SKM-1 treated with dmso at 0.1 percent for 144 hours (cell line): ENCODE results near the gene NOS2.
A peak's percentile ranks its signal among the peaks of the same experiment; 100 is the strongest.
"Not testable (repeated sequence)": the region's sequence is repeated elsewhere in the genome, so short reads cannot be mapped to it uniquely, and the experiment has no call there.

Experiments
- DNase-seq: peaks from one replicate; lab custom pipeline; 2025; ENCODE audit not compliant: unreplicated experiment; lab: John Stamatoyannopoulos, UW

NOS2 gene

DNA sequence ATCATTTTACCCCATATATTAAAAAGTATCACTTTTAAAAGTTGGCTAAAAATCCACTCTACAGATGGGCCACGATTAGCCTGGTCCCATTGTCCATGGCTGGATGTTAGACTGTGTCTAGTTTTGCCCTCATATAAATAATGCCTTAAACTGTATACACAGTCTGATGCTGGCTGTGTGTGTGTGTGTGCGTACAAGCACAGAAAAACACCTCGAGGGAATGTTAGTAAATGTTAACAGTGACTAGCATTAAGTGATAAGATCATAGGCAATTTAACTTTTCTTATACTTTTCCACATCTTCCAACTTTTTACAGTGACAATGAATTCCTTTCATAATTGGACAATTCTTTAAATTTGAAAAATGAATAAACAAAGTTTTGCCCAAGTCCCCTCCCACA, 8.2 kb downstream of the NOS2 start:
- DNase-seq = no peak

DNA sequence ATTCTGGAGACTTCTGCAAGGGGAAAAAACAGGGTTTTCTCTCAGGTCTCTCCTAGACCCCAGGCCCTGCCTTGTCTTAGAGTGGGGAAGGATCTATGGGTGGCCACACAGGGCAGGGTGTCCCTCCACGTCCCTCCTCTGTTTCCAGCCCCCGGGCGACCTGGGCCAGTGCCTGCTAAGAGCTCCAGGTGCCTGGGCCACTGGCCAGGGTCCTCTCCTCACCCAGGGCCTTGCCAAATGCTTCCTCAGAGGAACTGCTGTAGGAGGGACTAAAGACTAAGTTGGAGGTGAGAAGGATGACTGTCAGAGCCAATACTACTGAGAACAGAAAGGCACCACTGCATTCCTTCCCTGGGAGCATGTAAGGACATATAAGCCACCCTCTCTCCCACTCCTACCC, 11.4 kb downstream of the NOS2 start:
- DNase-seq = no peak

DNA sequence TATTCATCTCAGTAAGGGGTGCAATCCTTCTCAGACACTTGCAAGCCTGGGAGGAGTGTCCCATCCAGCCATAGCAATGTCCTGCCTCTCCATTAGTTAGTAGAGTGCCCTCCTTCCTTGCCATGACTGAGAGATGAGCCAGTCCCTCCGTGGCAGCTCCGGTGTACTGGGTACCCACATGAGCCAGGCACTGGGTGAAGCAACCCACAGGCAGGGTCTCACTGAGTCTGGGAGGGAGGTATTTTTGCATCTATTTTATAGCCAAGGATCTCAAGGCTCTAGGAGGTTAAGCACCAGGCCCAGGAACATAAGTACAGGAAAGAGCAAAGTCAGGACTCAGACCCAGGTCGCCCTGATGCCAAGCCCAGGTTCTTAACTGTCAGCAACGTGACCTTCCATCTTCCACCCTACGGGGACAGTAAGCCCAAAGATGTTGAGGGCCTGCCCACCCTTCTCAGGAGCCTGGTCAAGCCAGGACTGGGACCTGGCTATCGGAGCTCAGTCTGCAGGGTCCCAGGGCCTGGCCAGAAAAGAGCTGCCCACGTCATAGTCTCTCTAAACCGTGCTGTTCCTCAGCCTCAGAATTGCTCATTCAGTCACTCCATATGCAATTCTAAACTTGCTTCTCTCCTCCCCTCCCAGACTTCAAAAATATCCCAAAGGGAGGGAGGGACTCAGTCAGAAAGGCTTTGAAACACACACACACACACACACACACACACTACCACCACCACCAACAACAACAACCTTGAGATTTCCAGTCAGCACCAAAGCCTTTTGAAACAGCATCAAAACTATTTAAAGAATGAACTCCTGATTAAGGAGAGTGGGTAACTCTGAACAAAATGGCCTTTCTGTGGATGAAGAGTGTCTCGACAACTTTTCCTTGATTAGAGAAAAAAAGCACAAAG, 16.6 kb downstream of the NOS2 start:
- no peak for DNase-seq

DNA sequence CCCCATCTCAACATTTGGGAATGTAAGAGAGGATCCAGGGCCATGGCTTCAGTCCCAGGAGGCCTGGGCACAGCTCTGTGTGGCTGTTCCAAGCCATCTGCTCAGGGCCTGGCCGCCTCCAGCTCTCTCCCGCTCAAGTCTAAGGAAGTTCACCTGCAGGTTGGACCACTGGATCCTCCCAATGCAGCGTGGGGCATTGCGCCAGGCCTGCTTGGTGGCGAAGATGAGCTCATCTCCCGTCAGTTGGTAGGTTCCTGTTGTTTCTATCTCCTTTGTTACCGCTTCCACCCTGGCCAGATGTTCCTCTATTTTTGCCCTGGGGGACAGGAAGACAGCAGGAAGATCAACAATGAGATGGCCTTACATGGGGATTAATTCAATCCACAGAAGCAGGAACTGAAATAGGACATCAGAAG, 17.5 kb downstream of the NOS2 start:
- DNase-seq = peak; percentile 74

DNA sequence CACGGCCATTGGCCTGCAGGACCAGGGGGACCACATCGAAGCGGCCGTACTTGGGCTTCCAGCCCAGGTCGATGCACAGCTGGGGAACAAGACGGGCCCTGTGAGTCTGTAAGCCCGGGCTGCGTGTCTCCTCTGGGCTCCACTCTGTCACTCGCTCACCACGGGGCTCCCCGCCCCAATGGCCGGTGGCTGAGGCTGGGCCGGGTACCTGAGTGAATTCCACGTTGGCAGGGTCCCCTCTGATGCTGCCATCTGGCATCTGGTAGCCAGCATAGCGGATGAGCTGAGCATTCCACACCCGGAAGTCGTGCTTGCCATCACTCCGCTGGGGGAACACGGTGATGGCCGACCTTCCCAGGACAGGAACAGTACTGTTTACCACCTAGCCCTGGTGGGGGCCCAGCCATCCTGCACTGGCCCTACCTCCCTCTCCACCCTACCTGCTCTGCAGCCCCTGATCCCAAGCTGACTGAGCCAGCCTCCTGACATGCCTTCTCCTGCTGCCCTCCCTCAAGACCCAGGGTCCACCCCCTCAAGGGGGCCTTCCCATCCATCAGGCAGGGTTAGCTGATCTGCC, 19.4 kb downstream of the NOS2 start:
- DNase-seq = no peak

DNA sequence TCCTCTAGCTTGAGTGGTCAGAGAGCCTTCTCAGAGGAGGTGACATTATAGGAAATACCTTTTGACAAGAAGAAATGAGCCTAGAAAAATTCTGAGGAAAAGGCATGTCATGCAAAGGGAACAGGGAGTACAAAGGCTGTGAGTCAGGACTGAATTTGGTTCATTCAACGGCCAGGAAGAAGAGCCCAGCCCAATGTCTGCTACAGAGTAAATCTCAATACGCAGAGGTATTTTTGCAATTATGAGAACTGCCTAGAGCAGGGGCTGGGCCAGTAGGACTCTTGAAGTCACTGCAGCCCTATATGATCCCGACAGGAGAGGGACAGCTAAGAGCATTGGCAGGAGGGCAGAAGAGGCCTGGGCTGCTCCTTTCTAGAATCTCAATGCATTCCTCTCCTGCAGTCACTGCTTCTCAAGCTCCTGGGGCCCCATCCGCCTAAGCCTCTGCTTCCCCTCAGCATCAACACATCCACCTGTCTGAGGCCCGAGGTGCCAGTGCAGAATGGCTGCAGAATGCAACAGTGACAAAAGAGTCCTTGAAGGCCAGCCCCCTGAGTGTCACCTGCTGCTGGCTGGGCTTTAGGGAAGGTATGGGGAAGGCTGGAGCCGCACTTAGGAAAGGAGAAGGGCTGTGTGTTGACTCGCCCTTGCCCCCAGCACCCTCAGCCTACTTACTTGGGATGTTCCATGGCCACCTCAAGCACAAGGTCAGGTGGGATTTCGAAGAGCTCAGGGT, 20.1 kb downstream of the NOS2 start:
- DNase-seq = no peak

DNA sequence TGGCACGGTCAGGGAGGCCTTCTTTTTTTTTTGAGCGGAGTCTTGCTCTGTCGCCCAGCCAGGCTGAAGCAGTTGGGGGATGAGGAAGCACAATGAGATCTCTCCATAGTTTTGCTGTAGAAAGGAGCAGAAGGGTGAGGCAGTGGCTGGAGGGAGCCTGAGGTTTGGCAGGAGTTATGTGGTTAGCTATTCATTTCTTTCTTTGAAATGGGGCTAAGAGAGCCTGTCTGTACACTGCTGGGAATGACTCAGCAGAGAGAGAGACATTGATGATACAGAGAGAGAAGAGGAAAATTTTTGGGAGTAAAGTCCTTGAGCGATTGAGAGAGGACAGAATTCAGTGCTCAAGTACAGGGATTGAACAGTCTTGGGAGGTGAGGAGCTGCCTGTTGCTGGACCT, 22.1 kb downstream of the NOS2 start:
- no peak for DNase-seq

DNA sequence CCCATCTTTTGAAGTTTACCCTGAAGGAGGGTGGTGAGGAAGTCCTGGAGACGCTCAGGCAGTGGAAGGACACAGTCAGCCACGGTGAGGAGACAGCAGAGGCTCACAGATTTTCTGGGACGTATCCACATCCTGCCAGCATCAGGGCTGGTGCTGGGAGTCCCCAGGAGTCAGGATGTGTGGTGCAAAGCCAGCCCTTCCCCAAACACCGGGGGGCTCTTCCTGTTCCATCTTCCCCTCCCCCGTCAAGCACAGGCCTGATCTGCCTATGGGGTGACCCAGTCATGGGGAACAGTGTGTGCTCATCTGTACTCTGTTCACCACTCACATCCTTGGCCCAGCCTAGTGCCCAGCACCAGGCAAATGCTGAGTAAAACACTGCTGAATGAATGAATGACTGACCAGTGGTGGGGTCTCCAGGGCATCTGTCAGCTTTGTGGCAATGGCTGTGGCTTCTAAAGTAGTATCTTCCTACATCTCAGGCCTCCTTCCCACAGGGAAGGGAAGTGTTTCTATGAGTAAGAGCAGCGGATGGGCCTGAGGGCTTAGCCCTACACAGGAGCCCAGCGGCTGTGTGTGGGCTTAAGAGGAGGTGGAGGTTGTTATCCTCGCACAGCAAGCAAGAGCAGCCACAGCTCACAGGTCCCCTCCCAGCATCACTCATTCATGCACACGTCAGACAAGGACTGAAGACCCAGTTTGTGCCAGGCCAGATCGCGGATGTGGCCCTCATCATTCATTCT, 23.3 kb downstream of the NOS2 start:
- no peak for DNase-seq

DNA sequence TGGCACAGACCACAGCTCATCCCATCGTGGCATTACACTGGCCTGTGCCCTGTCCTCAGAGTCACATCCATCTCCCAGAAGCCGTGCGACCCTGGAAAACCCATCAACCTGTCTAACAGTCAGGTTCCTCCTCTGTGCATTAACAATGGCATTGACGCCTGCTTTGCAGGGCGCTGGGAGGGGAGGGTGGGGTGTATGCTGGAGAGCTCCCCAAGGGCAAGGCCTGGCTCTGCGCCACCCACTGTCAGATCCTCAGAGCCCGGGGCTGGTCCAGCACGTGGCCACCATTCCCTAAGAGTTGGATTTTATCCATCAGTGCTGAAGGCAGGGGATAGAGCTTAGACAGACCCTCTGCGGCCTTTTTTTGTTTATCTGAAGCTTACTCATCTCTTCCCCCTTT, 28.7 kb downstream of the NOS2 start:
- no peak for DNase-seq

DNA sequence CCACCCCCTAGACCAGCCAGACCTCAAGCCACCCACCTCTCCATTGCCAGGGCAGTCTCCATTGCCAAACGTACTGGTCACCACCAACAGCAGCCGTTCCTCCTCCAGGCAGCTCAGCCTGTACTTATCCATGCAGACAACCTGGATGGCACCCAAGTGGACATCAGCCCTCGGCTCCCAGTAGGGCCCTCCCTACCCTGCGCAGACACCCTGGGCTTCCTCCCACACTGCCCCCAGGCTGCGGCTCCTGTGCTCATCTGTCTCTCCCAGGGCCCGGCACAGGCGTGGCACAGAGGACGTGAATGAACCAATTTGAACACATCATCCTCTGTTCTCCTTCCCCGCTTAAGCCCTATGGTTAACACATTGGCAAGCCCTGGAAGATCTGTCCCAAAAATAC, 29.5 kb downstream of the NOS2 start:
- DNase-seq = no peak

DNA sequence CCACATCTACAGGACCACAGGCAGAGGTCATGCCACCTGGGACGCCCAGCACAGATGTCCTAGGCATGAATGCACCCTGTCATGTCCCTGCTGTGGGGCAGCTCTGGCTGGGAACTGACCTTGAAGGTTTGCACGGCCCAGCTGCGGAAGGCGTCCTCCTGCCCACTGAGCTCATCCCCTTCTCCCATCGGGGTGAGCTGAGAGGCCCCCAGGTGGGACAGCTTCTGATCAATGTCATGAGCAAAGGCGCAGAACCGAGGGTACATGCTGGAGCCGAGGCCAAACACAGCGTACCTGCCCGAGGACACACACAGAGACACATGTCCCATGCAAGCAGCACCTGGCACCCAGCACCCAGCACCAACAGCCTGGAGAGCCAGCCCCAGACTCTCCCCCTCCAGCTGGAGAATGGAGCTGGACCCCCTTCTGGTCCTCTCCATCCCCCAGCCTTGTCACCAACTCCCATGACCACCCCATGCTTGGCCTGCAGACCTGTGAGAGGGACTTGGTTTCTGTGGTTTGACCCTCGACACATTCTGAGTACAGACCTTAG, 31.4 kb downstream of the NOS2 start:
- no peak for DNase-seq

DNA sequence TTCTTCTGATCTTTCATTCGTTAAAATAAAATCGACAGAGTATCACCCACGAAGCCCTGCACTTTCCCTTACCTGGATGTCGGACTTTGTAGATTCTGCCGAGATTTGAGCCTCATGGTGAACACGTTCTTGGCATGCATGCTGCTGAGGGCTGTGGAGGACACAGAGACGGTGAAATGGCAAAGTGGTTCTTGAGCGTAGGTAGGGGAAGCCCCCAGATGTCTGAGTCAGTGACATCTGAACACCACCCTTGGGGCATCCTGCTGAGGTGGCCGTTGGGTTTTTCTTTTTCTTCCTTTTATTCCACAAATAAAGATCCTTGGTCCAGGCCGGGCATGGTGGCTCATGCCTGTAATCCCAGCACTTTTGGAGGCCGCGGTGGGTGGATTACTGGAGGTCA, 33.9 kb downstream of the NOS2 start:
- DNase-seq = no peak

DNA sequence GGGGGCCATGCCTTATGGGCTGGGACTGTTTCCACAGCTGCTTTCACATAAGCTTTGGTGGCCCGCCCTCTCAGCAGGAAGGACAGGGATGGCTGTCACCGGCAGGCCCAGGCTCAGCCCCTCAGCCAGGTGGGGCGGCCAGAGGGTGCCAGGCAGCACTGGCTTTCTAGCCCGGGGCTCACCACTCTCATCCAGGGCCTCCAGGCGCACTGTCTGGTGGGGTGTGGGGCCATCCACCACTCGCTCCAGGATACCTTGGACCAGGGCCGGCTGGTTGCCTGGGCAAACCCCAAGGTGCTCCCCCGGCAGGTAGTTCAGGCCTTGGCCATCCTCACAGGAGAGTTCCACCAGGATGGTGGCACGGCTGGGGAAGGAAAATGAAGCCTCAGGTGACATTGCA, 35.0 kb downstream of the NOS2 start:
- no peak for DNase-seq

DNA sequence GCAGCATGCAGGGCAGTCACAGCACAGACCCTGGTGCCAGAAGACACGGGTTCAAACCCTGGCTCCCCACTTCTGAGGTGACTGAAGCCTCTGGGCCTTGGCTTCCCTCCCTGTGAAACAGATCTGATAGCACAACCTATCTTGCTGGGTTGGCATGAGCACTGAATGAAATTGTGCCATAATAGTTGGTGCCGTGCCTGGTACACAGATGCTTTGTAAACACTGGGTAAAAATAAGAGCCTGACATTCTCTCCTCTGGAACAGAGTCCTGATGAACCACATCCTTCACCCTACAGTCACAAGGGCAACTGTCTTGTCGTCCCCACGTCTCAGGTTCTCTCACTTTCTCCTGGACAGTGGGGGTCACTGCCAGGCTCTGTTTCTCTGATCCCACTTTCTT, 35.7 kb downstream of the NOS2 start:
- DNase-seq = no peak

DNA sequence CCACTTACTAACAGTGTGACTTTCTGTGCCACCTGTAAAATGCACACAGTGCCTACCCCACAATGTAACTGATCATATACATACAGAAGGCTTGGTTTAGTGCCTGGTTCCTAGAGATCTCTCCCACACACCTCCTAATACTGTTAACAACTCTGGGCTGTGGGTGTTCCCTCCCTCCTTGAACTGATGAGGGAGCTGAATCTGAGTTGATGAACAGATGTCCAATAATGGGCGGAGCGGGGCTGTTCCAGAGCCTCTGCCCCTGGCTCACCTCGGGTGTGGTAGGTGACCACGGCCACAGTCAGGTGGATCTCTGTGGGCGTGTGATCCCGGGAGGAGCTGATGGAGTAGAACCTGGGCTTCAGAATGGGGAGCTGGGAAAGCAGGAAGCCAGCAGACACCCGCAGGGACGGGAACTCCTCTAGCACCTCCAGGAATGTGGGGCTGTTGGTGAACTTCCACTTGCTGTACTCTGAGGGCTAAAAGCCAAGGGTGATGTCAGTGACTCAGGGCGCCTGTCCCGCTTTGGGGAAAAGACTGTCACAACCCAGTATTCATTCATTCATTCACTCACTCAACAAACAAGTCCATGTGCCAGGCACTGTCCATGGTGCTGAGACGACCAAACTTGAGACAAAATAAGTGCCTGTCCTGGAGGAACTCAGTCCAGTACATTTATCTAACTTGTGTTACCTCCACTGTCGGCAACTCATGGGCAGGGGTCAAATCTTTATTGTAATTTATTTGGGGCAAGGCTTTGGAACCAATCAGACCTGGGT, 37.6 kb downstream of the NOS2 start:
- DNase-seq = no peak

DNA sequence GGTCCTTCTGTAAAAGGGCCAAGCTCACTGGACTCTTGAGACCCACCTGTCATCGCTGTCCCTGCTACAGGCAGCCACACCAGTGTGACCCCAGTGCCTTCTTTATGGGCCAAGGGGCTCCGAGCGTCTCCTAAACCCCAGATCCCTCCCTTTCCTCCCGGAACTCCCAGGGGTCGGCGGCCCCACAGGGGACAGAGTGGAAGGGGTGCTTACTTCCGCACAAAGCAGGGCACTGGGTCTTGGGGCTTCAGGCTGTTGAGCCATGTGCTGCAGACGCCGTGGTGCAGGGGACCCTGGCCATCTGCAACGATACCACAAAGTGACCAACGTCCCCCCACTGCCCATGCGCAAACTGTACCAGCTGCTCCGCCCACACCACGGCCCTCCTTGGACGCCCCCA, 39.4 kb downstream of the NOS2 start:
- not testable (repeated sequence) for DNase-seq

DNA sequence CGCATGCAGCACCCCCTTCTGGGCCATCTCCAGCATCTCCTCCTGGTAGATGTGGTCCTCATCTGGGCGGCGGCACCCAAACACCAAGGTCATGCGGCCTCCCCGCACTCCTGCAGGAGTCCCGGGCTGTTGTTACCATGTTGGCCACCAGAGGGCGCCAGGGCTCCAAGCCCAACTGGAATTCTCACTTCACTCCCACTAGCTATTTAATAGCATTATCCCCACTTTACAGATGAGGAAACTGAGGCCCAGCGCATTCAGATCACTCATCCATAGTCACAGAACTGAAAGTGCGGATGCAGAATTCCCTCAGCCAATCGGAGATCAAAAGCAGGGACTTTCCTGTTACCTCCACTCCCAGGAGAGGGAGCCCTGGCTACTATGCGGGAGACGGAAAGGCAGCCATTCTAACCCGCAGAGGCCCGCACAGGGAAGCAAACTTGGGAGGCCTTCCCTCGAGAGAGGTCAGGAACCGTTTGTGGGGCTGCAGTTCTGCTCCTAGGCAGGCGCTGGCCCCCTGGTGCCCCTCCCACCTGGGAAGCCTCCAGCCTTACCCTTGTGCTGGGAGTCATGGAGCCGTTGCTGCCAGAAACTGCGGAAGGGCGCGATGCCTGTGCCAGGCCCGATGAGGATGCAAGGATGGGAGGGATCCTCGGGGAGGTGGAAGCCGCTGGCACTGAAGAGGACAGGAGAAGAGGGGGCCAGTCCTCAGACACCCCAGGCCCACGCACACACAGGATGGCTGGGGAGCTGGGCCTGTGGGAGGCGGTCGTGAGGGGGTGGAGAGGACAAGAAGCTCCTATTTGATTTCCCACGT, 40.1 kb downstream of the NOS2 start:
- no peak for DNase-seq

DNA sequence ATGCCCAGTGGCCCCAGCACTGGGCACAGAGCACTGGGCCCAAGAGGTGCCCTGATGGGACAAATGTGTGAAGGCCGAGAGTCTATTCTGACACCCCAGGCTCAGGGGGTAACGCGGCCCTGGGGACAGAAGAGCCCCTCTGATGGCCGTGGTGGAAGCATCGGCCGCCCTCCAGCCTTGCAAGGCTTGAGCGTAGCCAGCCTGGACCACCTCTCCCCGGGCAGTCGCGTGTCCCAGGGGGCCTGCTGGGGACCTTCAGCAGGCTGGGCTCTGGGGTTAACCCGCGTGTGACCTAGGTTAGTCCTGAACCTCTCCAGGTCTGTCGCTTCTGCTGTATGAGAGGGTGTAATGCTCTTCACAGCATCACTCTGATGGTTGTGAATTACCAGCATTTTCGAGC, 40.8 kb downstream of the NOS2 start:
- no peak for DNase-seq
